ENCODE results near the gene PPIC.

DNA sequence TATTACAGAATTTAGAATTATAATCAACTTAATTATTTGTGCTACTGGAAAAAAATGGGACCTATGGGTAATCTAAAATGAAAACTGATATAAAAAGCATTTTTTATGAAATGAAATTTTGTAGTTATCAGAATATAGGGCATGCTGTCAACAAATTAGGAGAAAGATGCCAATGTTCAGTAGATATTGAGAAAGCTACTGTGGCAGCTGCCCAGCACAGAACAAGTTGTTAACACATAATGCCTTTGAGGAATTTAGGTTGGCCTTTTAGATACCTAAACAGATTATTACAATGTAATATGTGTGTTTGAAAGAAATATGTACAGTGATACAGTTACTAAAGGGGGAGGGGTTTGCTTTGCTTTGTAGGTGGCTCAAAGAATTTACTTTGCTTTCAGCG lies 54.1 kb downstream of the PPIC start:
- TF ChIP-seq, protein P1, sequence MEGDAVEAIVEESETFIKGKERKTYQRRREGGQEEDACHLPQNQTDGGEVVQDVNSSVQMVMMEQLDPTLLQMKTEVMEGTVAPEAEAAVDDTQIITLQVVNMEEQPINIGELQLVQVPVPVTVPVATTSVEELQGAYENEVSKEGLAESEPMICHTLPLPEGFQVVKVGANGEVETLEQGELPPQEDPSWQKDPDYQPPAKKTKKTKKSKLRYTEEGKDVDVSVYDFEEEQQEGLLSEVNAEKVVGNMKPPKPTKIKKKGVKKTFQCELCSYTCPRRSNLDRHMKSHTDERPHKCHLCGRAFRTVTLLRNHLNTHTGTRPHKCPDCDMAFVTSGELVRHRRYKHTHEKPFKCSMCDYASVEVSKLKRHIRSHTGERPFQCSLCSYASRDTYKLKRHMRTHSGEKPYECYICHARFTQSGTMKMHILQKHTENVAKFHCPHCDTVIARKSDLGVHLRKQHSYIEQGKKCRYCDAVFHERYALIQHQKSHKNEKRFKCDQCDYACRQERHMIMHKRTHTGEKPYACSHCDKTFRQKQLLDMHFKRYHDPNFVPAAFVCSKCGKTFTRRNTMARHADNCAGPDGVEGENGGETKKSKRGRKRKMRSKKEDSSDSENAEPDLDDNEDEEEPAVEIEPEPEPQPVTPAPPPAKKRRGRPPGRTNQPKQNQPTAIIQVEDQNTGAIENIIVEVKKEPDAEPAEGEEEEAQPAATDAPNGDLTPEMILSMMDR (IDR thresholded peaks at IDR 0.05; ENCODE audit: low read length) = no peak
- TF ChIP-seq EZH2 (IDR thresholded peaks at IDR 0.05; ENCODE audit: borderline replicate concordance, low read length) = no peak

Measured in OCI-LY1 (cell line).